NCI-H82 (cell line): Measurements from ENCODE around the gene NFXL1.
"Not testable (repeated sequence)": the region's sequence is repeated elsewhere in the genome, so short reads cannot be mapped to it uniquely, and the experiment has no call there.

ENCODE experiments used
- DNase-seq: peaks from one replicate; lab custom pipeline; 2025; lab: John Stamatoyannopoulos, UW

NFXL1 gene

DNA sequence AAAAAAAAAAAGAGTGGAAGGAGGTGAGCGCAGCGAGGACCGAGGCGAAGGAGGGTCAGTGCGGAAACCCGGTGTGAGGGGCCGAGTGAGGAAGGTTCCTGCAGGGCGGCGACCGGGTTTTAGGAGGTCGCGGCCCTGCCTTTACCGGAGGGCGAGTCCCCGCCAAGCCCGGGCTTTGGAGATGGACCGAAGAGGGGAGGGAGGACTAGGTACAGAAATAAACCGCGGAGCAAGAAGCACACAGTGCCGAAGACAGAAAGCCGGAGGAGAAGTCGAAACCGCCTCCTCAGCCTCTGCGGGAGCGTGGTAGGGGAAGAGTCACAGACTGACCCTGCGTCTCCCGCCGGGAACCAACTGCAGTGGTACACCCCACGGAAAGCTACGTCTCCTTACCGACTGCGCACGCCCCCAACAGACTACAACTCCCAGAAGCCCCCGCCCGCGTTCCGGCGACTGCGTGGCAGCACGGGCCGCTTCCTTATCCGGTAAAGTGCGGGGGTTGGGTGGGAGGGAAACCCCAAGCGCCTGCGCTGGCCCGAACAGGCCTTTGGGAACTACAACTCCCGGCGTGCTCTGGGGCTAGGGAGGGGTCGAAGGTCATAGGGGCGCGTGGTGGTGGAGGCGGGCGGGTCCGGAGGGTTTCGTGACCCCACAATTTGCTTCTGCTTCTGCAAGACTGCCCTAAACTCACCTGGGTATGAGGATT is at the start of gene NFXL1:
Gene NFXL1 (minus strand): TSS at position 364 of the 706 bp plus-strand sequence. CDS start 380 bp downstream, outside the sequence.
- peak; percentile 97 for DNase-seq

- no peak for DNase-seq
Measured at GRCh38 chr4:47954677-47955076, 40.3 kb upstream of the NFXL1 start.

DNA sequence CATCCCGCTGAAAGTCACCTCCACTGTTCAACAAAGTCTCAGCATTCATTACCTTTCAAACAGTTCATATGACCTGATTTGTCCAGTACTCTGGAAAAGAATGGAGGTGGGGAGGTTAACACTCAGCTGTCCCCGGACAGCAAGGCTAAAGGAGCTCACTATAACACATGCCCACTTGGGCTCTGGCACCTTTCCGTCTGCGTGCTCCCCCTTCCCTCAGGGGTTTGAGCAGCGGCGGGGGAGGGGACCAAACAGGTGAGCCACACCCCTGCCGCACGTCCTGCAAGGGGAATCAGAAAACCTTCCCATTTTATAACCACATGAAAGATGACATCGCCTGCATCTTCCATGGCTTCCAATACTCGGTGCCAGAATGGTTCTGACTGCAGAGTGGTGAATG is 39.9 kb upstream of the NFXL1 start:
- DNase-seq, result no peak

- DNase-seq, result no peak
Measured at GRCh38 chr4:47945930-47946726, 31.7 kb upstream of the NFXL1 start.

- DNase-seq, result no peak
Measured at GRCh38 chr4:47942081-47942819, 27.9 kb upstream of the NFXL1 start.

GRCh38 chr4:47939456-47939855 is 25.1 kb upstream of the NFXL1 start:
- DNase-seq, result no peak

DNA sequence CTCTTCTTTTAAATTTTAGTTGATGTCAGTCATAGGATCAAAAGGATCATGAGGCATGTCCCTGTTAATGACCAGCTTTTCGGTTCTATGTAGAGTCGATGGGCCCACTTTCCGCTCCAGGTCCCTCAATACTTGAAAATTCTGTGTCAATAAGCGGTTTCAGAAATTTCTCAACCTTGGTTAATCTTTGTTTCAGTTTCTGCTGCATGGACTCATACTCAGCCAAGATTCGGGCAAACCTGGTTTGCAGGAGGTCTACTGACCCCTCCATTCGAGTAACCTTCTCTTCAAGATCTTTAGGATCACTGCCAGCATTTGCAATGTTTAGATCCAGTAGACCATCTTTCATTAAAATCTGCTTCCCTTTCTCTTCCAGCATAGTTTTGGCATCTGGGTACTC is 22.0 kb upstream of the NFXL1 start:
- no peak for DNase-seq

- DNase-seq, result peak; percentile 42
Measured at GRCh38 chr4:47933840-47934239, 19.5 kb upstream of the NFXL1 start.

- no peak for DNase-seq
Measured at GRCh38 chr4:47930971-47931804, 16.8 kb upstream of the NFXL1 start.

DNA sequence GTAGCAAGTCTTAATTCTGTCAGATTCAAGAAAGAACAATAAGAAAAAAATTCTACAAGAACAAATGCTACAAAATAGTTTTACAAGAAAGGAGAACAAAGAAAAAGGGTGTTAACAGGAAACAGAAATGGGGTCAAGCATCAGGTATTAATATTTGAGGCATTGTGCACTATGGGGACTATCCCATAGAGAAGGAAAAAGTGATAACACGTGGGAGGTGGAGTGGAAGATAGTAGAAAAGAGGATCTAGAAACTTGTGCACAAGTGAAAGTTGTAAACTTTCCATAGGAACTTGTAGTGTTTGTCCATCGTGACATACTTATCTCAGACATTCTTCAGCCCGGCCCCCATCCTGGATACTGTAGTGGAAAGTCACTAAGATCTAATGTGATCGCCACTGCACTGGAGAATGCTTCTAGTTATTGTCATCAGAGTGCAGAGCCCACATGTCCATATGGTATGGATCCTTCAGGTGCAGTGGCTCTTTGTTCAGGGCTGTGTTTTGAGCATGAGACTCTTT is 15.4 kb upstream of the NFXL1 start:
- no peak for DNase-seq

DNA sequence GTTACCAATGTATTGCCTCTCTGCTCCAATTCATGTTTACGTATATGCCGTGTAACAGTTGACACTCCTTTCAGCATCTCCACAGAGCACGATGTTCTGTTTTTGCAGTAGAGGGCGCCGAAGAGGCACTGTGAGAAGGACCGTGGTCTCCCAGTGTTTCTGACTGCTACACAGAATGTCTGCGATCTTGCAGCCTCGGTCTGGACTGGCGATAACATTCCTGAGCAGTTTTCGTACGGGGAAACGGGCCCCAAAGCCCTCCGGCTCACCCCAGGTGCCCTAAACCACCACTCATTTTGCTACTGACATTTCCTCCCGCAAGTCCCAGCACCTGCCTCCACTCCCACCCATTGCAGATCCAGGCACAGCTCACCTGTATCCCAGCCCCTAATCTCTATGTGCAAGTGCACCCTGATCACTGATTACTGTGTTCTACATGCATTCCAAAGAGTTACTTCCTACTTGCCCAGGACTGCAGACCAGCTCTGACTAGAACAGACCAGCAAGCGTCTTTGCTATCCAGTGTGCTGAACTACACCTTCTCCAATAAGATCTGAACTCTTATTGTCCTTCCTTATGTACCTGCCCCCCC is 12.4 kb upstream of the NFXL1 start:
- DNase-seq, result peak; percentile 78

DNA sequence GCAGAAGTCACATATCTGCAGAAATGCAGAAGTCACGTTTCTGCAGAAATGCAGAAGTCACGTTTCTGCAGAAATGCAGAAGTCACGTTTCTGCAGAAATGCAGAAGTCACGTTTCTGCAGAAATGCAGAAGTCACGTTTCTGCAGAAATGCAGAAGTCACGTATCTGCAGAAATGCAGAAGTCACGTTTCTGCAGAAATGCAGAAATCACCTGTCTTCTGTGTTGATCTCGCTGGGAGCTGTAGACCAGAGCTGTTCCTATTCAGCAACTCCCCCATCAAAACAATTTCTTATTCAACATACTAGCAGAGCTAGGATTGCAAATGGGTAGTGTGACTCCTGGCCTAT is 8.9 kb upstream of the NFXL1 start:
- DNase-seq, result not testable (repeated sequence)

DNA sequence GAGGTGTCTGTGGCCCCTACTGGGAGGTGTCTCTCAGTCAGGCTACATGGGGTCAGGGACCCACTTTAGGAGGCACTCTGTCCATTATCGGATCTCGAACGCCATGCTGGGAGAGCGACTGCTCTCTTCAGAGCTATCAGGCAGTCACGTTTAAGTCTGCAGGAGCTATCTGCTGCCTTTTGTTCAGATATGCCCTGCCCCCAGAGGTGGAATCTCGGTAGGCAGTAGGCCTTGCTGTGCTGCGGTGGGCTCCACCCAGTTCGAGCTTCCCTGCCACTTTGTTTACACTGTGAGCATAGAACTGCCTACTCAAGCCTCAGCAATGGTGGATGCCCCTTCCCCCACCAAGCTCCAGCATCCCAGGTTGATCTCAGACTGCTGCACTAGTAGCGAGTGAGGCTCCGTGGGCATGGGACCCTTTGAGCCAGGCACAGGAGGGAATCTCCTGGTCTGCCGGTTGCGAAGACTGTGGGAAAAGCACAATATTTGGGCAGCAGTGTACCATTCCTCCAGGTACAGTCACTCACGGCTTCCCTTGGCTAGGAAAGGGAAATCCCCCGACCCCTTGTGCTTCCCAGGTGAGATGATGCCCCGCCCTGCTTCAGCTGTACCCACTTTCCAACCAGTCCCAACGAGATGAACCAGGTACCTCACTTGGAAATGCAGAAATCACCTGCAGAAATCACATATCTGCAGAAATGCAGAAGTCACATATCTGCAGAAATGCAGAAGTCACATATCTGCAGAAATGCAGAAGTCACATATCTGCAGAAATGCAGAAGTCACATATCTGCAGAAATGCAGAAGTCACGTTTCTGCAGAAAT is 8.3 kb upstream of the NFXL1 start:
- not testable (repeated sequence) for DNase-seq

DNA sequence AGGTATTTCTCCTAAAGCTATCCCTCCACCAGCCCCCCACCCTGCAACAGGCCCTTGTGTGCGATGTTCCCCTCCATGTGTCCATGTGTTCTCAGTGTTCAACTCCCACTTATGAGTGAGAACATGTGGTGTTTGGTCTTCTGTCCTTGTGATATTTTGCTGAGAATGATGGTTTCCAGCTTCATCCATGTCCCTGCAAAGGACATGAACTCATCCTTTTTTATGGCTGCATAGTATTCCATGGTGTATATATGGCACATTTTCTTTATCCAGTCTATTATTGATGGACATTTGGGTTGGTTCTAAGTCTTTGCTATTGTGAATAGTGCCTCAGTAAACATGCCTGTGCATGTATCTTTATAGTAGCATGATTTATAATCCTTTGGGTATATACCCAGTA is 2.8 kb upstream of the NFXL1 start:
- DNase-seq, result not testable (repeated sequence)

DNA sequence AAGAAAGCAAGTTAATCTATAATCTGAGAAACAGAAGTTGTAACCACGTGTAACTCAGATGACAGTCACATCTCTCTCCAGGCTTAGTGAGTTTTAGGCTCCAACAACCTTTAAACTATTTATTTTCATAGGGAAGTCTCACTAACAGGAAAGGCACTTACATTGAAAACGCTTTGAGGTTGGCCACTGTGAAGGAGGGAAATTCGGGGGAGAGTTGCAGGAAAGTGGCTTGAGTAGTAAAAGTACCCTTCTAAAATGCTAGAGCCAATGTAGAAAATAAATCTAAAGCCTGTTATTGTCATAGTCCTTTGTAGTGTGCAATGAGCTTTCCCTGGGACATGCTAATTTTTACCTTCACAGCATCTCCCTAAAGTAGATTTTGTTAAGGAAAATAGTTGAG is 995 bp upstream of the NFXL1 start:
- DNase-seq, result no peak

DNA sequence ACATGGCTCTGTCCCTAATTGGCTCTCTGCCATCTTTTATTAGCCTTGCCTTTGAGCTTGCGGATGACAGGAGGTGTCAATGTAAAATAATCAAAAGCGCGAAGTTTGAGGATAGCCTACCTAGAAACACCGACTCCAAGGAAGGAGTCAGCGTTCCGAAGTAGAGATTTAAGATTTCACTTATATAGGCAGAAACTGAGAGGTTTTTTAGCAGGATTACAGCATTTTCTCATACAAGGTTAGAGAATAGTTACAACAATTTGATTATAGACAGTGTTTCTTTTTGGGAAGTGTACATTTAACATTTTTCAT is 499 bp upstream of the NFXL1 start:
- DNase-seq, result no peak

GRCh38 chr4:47913861-47914219 is 543 bp downstream of the NFXL1 start:
- DNase-seq, result peak; percentile 53

DNA sequence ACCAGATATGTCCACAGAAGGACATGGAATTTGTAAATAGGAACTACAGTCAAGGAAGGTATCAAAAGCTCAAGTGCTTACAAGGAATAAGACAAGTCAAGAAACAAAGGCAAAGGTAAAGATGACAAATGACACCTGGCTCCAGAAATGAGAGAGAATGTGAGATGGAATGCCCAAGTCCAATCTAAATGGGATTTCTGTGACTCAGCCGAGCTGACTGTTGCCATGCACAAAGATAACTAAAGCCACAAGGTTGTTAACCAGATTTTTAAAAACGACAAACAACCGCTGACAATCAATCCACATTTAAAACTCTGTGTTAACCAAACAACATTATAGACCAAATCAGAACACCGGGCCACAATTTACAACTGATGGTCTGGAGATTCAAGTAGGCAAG is 1.1 kb downstream of the NFXL1 start:
- peak; percentile 21 for DNase-seq

GRCh38 chr4:47907089-47907646 is 7.2 kb downstream of the NFXL1 start:
- DNase-seq, result no peak

- no peak for DNase-seq
Measured at GRCh38 chr4:47899639-47900038, 14.7 kb downstream of the NFXL1 start.
